Calu3 (cell line): ENCODE measurements around the gene SCLT1. TPM values are rescaled to one million over a fixed set of nuclear protein-coding genes. Genes with fewer than 3 reads are reported as not detected.

Experiments used
- BruUV-seq: library from RNA; stranded (reverse); fragments of 400-500 nt; replicated peaks from 2 replicates; lab custom pipeline; 2021; lab: Mats Ljungman, UMichigan
- CTCF ChIA-PET: fragments of 300-600 bp; sonication (Branson Sonifier 250); formaldehyde crosslinking; loops from one replicate; lab custom pipeline; 2022; ENCODE audit warnings: antibody characterized with exemption; lab: Charles Lee
- DNase-seq: peaks from one replicate; pipeline ENCODE4 v3.0.0; 2022
- H3K27ac Mint-ChIP-seq: one replicate; pipeline ENCODE4 v1.8.0; 2022; ENCODE audit warnings: mixed read lengths; ENCODE audit not compliant: unreplicated experiment
- H3K27me3 Mint-ChIP-seq: one replicate; pipeline ENCODE4 v1.8.0; 2022; ENCODE audit warnings: mixed read lengths; ENCODE audit not compliant: unreplicated experiment
- H3K36me3 Mint-ChIP-seq: one replicate; pipeline ENCODE4 v1.8.0; 2022; ENCODE audit warnings: mild to moderate bottlenecking, moderate library complexity, mixed read lengths; ENCODE audit not compliant: insufficient read depth, unreplicated experiment
- H3K4me1 Mint-ChIP-seq: one replicate; pipeline ENCODE4 v1.8.0; 2022; ENCODE audit warnings: mild to moderate bottlenecking, low read depth, mixed read lengths; ENCODE audit not compliant: unreplicated experiment
- H3K4me3 Mint-ChIP-seq: one replicate; pipeline ENCODE4 v1.8.0; 2022; ENCODE audit warnings: mild to moderate bottlenecking, low read depth, moderate library complexity, mixed read lengths; ENCODE audit not compliant: unreplicated experiment
- H3K9me3 Mint-ChIP-seq: one replicate; pipeline ENCODE4 v1.8.0; 2022; ENCODE audit warnings: low read depth, mixed read lengths; ENCODE audit not compliant: unreplicated experiment
- intact Hi-C: fragments of 100-400 bp; cut with micrococcal nuclease; formaldehyde crosslinking; loops from one replicate; pipeline ENCODE4 v1.10.0; 2022; ENCODE audit not compliant: unreplicated experiment
- total RNA-seq: library from RNA; stranded (reverse); gene quantifications from 2 replicates; pipeline ENCODE4 v1.2.3, GENCODE V29; 2022
- TF ChIP-seq, protein P1 (sequence below): fragments of 200-600 bp; IDR thresholded peaks from one replicate; pipeline ENCODE4 v1.8.0; 2022; ENCODE audit warnings: antibody characterized with exemption; ENCODE audit not compliant: unreplicated experiment

SCLT1 gene
- total RNA-seq, 1 experiment from 2014 or later = 21.4 TPM

DNA sequence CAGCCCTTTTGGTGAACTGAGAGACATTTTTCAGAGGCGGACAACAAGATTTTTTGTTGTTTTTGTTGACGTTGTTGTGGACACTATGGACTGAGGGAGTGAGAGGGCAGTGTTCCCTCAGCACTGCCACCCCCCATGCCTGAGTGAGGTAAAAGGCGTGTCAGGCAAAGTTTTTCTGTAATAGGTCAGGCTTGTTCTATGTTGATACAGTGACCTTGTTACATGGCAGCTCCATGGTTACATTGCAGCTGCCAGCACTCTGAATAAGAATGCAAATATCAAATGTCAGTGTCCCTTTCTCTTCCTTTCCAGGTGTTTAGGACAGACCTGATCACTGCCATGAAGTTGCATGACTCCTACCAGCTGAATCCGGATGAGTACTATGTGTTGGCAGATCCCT lies 247.3 kb downstream of the SCLT1 start:
- intact Hi-C loops = no loop called here
- TF ChIP-seq, protein P1, sequence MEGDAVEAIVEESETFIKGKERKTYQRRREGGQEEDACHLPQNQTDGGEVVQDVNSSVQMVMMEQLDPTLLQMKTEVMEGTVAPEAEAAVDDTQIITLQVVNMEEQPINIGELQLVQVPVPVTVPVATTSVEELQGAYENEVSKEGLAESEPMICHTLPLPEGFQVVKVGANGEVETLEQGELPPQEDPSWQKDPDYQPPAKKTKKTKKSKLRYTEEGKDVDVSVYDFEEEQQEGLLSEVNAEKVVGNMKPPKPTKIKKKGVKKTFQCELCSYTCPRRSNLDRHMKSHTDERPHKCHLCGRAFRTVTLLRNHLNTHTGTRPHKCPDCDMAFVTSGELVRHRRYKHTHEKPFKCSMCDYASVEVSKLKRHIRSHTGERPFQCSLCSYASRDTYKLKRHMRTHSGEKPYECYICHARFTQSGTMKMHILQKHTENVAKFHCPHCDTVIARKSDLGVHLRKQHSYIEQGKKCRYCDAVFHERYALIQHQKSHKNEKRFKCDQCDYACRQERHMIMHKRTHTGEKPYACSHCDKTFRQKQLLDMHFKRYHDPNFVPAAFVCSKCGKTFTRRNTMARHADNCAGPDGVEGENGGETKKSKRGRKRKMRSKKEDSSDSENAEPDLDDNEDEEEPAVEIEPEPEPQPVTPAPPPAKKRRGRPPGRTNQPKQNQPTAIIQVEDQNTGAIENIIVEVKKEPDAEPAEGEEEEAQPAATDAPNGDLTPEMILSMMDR = no peak
- Mint-ChIP-seq H3K27me3 (no peaks in the 10 kb centered on the region), H3K27ac (no peak overlapping the region), H3K36me3 (peaks cover 28% of the 10 kb centered on the region), H3K4me3 (no peak overlapping the region), H3K9me3 (no peaks in the 10 kb centered on the region), H3K4me1 (peaks cover 20% of the 10 kb centered on the region)
- CTCF ChIA-PET = no interaction called here
- no TSS peak for BruUV-seq
- no peak for DNase-seq

DNA sequence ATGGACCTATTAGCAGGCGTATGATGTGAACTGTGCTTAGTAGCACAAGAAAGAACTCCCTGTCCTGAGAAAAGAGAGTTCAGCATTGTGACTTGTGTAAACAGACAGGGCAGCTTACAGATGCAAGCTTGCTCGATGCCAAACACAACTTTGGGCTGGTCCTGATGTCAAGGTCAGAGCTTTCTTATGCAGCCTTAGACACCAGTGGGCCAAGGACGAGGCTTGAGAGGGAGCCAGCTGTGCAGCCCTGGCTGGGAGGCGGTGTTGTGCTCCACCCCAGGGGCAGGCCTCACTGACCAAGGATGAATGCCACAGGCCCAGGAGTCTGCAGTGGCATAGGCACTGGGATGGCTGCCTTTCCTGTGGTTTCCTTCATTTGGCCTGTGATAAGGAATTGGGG lies 248.4 kb downstream of the SCLT1 start:
- BruUV-seq = no TSS peak

DNA sequence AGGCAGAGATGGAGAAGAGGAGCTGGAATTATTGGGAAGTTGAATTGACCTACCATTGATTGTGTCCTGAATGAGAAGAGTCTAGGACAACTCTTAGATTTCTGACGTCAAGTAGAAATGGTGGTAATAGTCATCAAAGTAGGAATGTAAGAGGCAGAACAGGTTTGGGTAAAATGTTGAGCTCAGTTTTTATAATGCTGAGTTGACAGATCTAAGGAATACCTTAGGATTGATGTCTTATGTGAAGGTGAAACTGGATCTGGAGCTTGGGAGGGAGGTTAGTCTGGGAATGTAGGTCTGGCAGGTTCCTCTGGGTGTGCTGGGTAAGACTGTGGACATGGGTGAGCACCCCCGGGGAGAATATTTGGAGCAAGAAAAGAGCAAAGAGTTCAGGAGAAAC lies 251.9 kb downstream of the SCLT1 start:
- no TSS peak for BruUV-seq
- CTCF ChIA-PET = no interaction called here

More for the DNA sequence above, 248.4 kb downstream of the SCLT1 start:
- Mint-ChIP-seq H3K4me1 (peaks cover 31% of the 10 kb centered on the region), H3K4me3 (no peak overlapping the region), H3K9me3 (no peaks in the 10 kb centered on the region), H3K27ac (no peak overlapping the region), H3K27me3 (no peaks in the 10 kb centered on the region), H3K36me3 (peaks cover 22% of the 10 kb centered on the region)
- DNase-seq = no peak
- TF ChIP-seq, protein P1 = no peak
- intact Hi-C loops = no loop called here
- CTCF ChIA-PET = no interaction called here

DNA sequence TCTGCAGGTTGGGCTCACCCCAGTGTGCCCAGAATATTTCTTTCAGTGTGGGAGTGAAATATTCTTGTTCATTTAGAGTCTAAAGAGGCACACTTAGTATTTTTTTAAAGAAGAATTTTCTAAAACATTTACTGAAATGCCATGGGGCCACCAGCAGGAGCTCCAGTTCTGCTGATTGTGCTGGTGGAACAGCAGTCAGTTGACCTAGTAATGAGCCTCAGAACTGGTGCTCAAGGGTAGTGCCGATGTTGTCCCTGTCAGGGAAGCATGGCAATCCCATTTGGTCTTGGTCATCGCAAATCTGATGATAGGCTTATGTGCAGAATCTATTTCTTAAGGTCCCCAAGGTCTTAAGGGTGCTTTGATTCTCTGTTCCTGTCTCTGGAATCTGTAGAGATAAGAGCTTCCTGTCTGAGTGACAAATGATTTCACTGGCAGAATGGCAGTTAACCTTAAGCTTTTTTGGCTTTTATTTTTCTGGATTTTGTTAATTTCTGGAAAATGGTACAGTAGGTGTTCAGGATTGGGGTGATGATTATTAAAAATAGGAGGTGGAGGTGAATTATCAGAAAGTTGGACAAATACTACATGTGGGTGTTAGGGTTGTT lies 252.5 kb downstream of the SCLT1 start:
- no peak overlapping the region for H3K27ac Mint-ChIP-seq
- no peak overlapping the region for H3K4me3 Mint-ChIP-seq
- H3K27me3 Mint-ChIP-seq = no peaks in the 10 kb centered on the region
- DNase-seq = no peak
- intact Hi-C loops = no loop called here
- TF ChIP-seq, protein P1 = no peak
- BruUV-seq = no TSS peak
- CTCF ChIA-PET = no interaction called here
- peaks cover 3% of the 10 kb centered on the region for H3K36me3 Mint-ChIP-seq
- no peaks in the 10 kb centered on the region for H3K9me3 Mint-ChIP-seq
- H3K4me1 Mint-ChIP-seq = peaks cover 20% of the 10 kb centered on the region

More for the DNA sequence above, 251.9 kb downstream of the SCLT1 start:
- Mint-ChIP-seq H3K36me3 (peaks cover 4% of the 10 kb centered on the region), H3K9me3 (no peaks in the 10 kb centered on the region), H3K4me3 (no peak overlapping the region), H3K27ac (no peak overlapping the region), H3K4me1 (peaks cover 20% of the 10 kb centered on the region), H3K27me3 (no peaks in the 10 kb centered on the region)
- DNase-seq = no peak
- intact Hi-C loops = no loop called here
- TF ChIP-seq, protein P1 = no peak
